ENCODE results near the gene SPOCK1. TPM values are rescaled to one million over a fixed set of nuclear protein-coding genes. Genes with fewer than 3 reads are reported as not detected.

Gene SPOCK1
- polyA plus RNA-seq, 3 donors = 1.8 to 5.7 (median 2.1) TPM

DNA sequence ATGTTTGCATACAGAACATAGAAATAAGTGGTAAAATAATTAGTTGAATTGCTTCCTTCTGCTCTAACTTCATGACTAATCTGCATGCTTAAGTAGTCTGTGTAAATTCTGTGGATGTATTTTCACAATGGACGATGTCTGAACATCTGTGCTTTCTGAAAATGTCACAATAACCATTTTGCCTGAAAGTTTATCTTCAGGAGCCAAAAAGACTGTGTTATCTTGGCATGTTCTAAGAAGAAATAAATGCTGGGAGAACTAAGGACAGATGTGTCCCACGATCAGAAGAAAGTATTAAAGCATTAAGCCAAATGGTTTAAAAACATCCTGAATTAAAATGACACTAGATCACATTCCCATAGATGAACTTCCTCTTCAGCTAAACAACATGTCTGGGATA, 397.6 kb downstream of the SPOCK1 start:
- H3K27ac Mint-ChIP-seq = no peak overlapping the region
- no peaks in the 10 kb centered on the region for H3K36me3 Mint-ChIP-seq
- Histone ChIP-seq H3K9ac (ENCODE audit: insufficient read depth, low read length, poor library complexity, severe bottlenecking) (no peak overlapping the region), H3K36me3 (replicated peaks in 1 of 2; ENCODE audit: control insufficient read depth in 1 of 2, insufficient read depth in 2 of 2, low read length in 2 of 2) (no peaks in the 10 kb centered on the region), H2AFZ (ENCODE audit: insufficient read depth, low read depth, low read length, poor library complexity, severe bottlenecking) (no peak overlapping the region), H3K27me3 (ENCODE audit: control insufficient read depth in 2 of 2, insufficient read depth in 2 of 2, low read length in 2 of 2) (no peaks in the 10 kb centered on the region), H3K4me1 (ENCODE audit: control insufficient read depth in 1 of 2, insufficient read depth in 2 of 2, low read length in 2 of 2) (no peaks in the 10 kb centered on the region), H3K4me3 (replicated peaks in 1 of 3; ENCODE audit: low read depth in 2 of 3, low read length in 3 of 3) (no peak overlapping the region), H3K4me2 (replicated peaks; ENCODE audit: extremely low read depth, low read length, poor library complexity, severe bottlenecking) (no peak overlapping the region), H3K27ac (ENCODE audit: low read depth in 1 of 2, low read length in 2 of 2) (no peak overlapping the region), H3K79me2 (ENCODE audit: insufficient read depth, low read length) (no peaks in the 10 kb centered on the region), H3K9me3 (replicated peaks in 1 of 2; ENCODE audit: control insufficient read depth in 1 of 2, insufficient read depth in 1 of 2, low read length in 2 of 2) (no peaks in the 10 kb centered on the region), H4K20me1 (ENCODE audit: insufficient read depth, low read length) (no peaks in the 10 kb centered on the region)
- no peak overlapping the region for H3K4me3 Mint-ChIP-seq
- peaks cover 0 to 6% (median 2%) of the 10 kb centered on the region in 7 donors for H3K9me3 Mint-ChIP-seq
- DNase-seq = no peak
- peaks cover 2 to 5% (median 3%) of the 10 kb centered on the region in 3 donors for H3K27me3 Mint-ChIP-seq (ENCODE audit: low read depth in 3 of 3)
- WGBS (ENCODE audit: insufficient coverage) = 88% methylated on average over 1 of the region's 2 CpGs
- H3K4me1 Mint-ChIP-seq = no peaks in the 10 kb centered on the region
- intact Hi-C loops (cut with micrococcal nuclease) = no loop called here
- TF ChIP-seq CTCF (IDR thresholded peaks at IDR 0.05) = no peak

GRCh38 chr5:137099651-137100050, 399.5 kb downstream of the SPOCK1 start:
- Mint-ChIP-seq H3K4me1 (no peaks in the 10 kb centered on the region), H3K27ac (no peak overlapping the region), H3K36me3 (no peaks in the 10 kb centered on the region), H3K27me3 (ENCODE audit: low read depth in 3 of 3) (peaks cover 0 to 3% (median 1%) of the 10 kb centered on the region in 3 donors), H3K4me3 (no peak overlapping the region), H3K9me3 (peaks cover 0 to 6% (median 0%) of the 10 kb centered on the region in 7 donors)
- DNase-seq = no peak
- TF ChIP-seq CTCF (IDR thresholded peaks at IDR 0.05) = no peak
- WGBS (ENCODE audit: insufficient coverage) = 100% methylated on average over 1 of the region's 3 CpGs
- Histone ChIP-seq H3K36me3 (replicated peaks in 1 of 2; ENCODE audit: control insufficient read depth in 1 of 2, insufficient read depth in 2 of 2, low read length in 2 of 2) (no peaks in the 10 kb centered on the region), H3K27ac (ENCODE audit: low read depth in 1 of 2, low read length in 2 of 2) (no peak overlapping the region), H3K79me2 (ENCODE audit: insufficient read depth, low read length) (no peaks in the 10 kb centered on the region), H4K20me1 (ENCODE audit: insufficient read depth, low read length) (no peaks in the 10 kb centered on the region), H2AFZ (ENCODE audit: insufficient read depth, low read depth, low read length, poor library complexity, severe bottlenecking) (no peak overlapping the region), H3K4me3 (replicated peaks in 1 of 3; ENCODE audit: low read depth in 2 of 3, low read length in 3 of 3) (no peak overlapping the region), H3K4me1 (ENCODE audit: control insufficient read depth in 1 of 2, insufficient read depth in 2 of 2, low read length in 2 of 2) (no peaks in the 10 kb centered on the region), H3K9ac (ENCODE audit: insufficient read depth, low read length, poor library complexity, severe bottlenecking) (no peak overlapping the region), H3K4me2 (replicated peaks; ENCODE audit: extremely low read depth, low read length, poor library complexity, severe bottlenecking) (no peak overlapping the region), H3K9me3 (replicated peaks in 1 of 2; ENCODE audit: control insufficient read depth in 1 of 2, insufficient read depth in 1 of 2, low read length in 2 of 2) (no peaks in the 10 kb centered on the region), H3K27me3 (ENCODE audit: control insufficient read depth in 2 of 2, insufficient read depth in 2 of 2, low read length in 2 of 2) (no peaks in the 10 kb centered on the region)
- intact Hi-C loops (cut with micrococcal nuclease) = no loop called here
